Lung (tissue), 12 donors: ENCODE measurements around the gene KIF26A. TPM values are rescaled to one million over a fixed set of nuclear protein-coding genes. Genes with fewer than 3 reads are reported as not detected.
A peak's percentile ranks its signal among the peaks of the same experiment; 100 is the strongest.

ENCODE experiments used
- ATAC-seq: fragments of 200-7000 bp; cut with Tn5 transposase; one replicate; pipeline ENCODE4 v1.9.1; 2020; ENCODE audit warnings: moderate number of reproducible peaks; ENCODE audit not compliant: insufficient read depth, low FRiP score
- DNase-seq, 3 donors: peaks; one replicate each; pipeline ENCODE4 v3.0.0-alpha.2; 2013 to 2017
- H3K27ac ChIP-seq, 2 donors: one replicate each; pipeline ENCODE4 v1.5.1; 2013; ENCODE audit warnings: mild to moderate bottlenecking in 2 of 2, moderate library complexity in 2 of 2, control low read depth in 1 of 2, inconsistent platforms in 1 of 2, low read depth in 1 of 2, low read length in 1 of 2
- H3K27me3 ChIP-seq, 3 donors: one replicate each; pipeline ENCODE4 v1.5.1; 2013; ENCODE audit warnings: low read length in 2 of 3; ENCODE audit not compliant: control insufficient read depth in 3 of 3, insufficient read depth in 3 of 3
- H3K36me3 ChIP-seq, 4 donors: one replicate each; pipeline ENCODE4 v1.5.1; 2013; ENCODE audit warnings: low read length in 4 of 4, mild to moderate bottlenecking in 1 of 4, moderate library complexity in 1 of 4; ENCODE audit not compliant: control insufficient read depth in 4 of 4, insufficient read depth in 4 of 4
- H3K4me1 ChIP-seq, 5 donors: one replicate each; pipeline ENCODE4 v1.5.1; 2013; ENCODE audit warnings: low read length in 5 of 5, mild to moderate bottlenecking in 2 of 5, moderate library complexity in 1 of 5; ENCODE audit not compliant: control insufficient read depth in 5 of 5, insufficient read depth in 5 of 5
- H3K4me3 ChIP-seq: one replicate; pipeline ENCODE4 v1.5.1; 2013; ENCODE audit warnings: mild to moderate bottlenecking, control low read depth, moderate library complexity
- H3K9ac ChIP-seq, 2 donors: one replicate each; pipeline ENCODE4 v1.5.1; 2013; ENCODE audit warnings: low read length in 2 of 2, control low read depth in 1 of 2; ENCODE audit not compliant: insufficient read depth in 1 of 2
- H3K9me3 ChIP-seq, 4 donors: one replicate each; pipeline ENCODE4 v1.5.1; 2013; ENCODE audit warnings: low read length in 3 of 4, mild to moderate bottlenecking in 1 of 4, moderate library complexity in 1 of 4; ENCODE audit not compliant: control insufficient read depth in 4 of 4, insufficient read depth in 3 of 4
- CTCF ChIP-seq: IDR thresholded peaks from 2 replicates; pipeline ENCODE4 v1.5.1; 2012; ENCODE audit warnings: mild to moderate bottlenecking; ENCODE audit errors: control extremely low read depth, extremely low read depth
- WGBS, 2 donors: extraction: QIAGEN DNeasy Blood & Tissue Kit; methylation state at CpG; one replicate each; pipeline ENCODE4 v1.1.7; 2013; 5-methylcytosine and 5-hydroxymethylcytosine counted together
- polyA plus RNA-seq, 2 donors: library from polyadenylated mRNA; stranded (reverse); fragments of 200-250 nt; gene quantifications; one replicate each; pipeline ENCODE4 v1.2.1, GENCODE V29; 2013
- total RNA-seq, 2 donors: library from RNA; depleted of rRNA in 1 of 2; stranded (reverse); fragments of >200 nt in 1 of 2; gene quantifications; one replicate each; pipeline ENCODE4 v1.2.1, GENCODE V29; 2014 to 2021
- donor health status: control.
- donor health status: control.
- donor health status: Bipolar disorder and iron deficiency.
- donor health status: healthy.
- donor health status: DM: yes; HTN: yes; CAD: no.

KIF26A gene
- total and polyA plus RNA-seq, 4 donors, result 2.4 to 11.4 (median 4.5) TPM

- DNase-seq (peak in 2 of 3 donors; percentile 53 to 63), ATAC-seq (no peak)
- Histone ChIP-seq H3K9ac (no peak overlapping the region), H3K36me3 (no peaks in the 10 kb centered on the region), H3K4me3 (no peak overlapping the region), H3K9me3 (no peaks in the 10 kb centered on the region), H3K4me1 (peaks cover 0 to 46% (median 14%) of the 10 kb centered on the region in 5 donors), H3K27ac (no peak overlapping the region), H3K27me3 (peaks cover 0 to 4% (median 0%) of the 10 kb centered on the region in 3 donors)
- WGBS, 2 donors, result 59 to 60% methylated on average over 36 to 40 of the region's 40 CpGs
- no peak for TF ChIP-seq CTCF
Measured at GRCh38 chr14:104220215-104221070, 82.1 kb downstream of the KIF26A start.

DNA sequence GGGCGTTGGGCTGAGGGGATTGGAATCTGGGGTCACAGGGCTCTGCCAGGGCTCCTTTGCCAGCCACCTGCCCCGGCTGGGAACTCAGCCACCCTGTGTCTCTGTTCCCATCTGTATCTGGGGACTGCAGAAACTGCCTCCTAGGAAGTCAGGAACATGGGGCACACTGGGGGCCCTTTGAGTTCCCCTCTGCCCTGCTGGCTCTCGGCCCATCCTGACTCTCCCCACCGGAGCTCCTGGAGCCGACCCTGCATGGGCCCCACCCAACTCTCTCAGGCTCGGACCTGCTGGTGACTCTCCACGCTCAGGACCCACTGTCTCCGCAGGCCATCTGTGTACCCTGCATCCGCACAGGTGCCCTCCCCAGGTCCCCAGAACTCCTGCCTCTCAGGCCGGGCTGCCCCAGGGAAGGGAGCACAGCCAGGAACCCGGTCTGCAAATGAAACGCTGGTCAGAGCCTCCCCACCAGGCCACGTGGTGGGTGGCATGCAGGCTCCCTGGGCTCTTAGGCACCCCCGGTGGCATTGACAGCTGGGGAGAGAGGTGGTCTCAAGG is 82.8 kb downstream of the KIF26A start:
- Histone ChIP-seq H3K36me3 (no peaks in the 10 kb centered on the region), H3K4me3 (no peak overlapping the region), H3K9me3 (no peaks in the 10 kb centered on the region), H3K27ac (no peak overlapping the region), H3K27me3 (peaks cover 0 to 4% (median 0%) of the 10 kb centered on the region in 3 donors), H3K4me1 (peaks cover 0 to 49% (median 14%) of the 10 kb centered on the region in 5 donors), H3K9ac (no peak overlapping the region)
- 76 to 87% methylated on average over 14 of the region's 14 CpGs for WGBS, 2 donors
- ATAC-seq, result no peak
- DNase-seq, result no peak
- TF ChIP-seq CTCF, result no peak

GRCh38 chr14:104221636-104222369 is 83.4 kb downstream of the KIF26A start:
- ATAC-seq (no peak), DNase-seq (no peak)

More at GRCh38 chr14:104221636-104222369, 83.4 kb downstream of the KIF26A start:
- WGBS, 2 donors, result 93 to 94% methylated on average over 20 to 21 of the region's 21 CpGs
- no peak overlapping the region for H3K27ac ChIP-seq
- peaks cover 0 to 4% (median 0%) of the 10 kb centered on the region in 3 donors for H3K27me3 ChIP-seq
- no peaks in the 10 kb centered on the region for H3K9me3 ChIP-seq
- H3K9ac ChIP-seq, result no peak overlapping the region
- TF ChIP-seq CTCF, result no peak
- H3K4me3 ChIP-seq, result no peak overlapping the region
- no peaks in the 10 kb centered on the region for H3K36me3 ChIP-seq
- peaks cover 0 to 49% (median 14%) of the 10 kb centered on the region in 5 donors for H3K4me1 ChIP-seq
